ENCODE measurements around the gene GJB6. TPM values are rescaled to one million over a fixed set of nuclear protein-coding genes. Genes with fewer than 3 reads are reported as not detected.

Gene GJB6
- total RNA-seq, 1 donor: not detected

- H3K27me3 ChIP-seq (ENCODE audit: insufficient read depth, low read length): peaks cover 66% of the 10 kb centered on the region
- H3K79me2 ChIP-seq (ENCODE audit: insufficient read depth, low read length): no peaks in the 10 kb centered on the region
- H3K36me3 ChIP-seq (ENCODE audit: insufficient read depth, low read length): no peaks in the 10 kb centered on the region
- peak overlapping the region; percentile 61 for H3K4me3 ChIP-seq (ENCODE audit: insufficient read depth, low read length)
- H3K4me2 ChIP-seq (ENCODE audit: insufficient read depth, low read length): peak overlapping the region; percentile 45
- H2AFZ ChIP-seq (ENCODE audit: low read length): no peak overlapping the region
- no peak for TF ChIP-seq CTCF (IDR thresholded peaks at IDR 0.05; ENCODE audit: extremely low read depth, low read depth, low read length)
- peaks cover 18% of the 10 kb centered on the region for H3K4me1 ChIP-seq (ENCODE audit: insufficient read depth, low read length)
- H3K27ac ChIP-seq (ENCODE audit: low read depth, low read length): no peak overlapping the region
- H3K9me3 ChIP-seq (ENCODE audit: low read depth, low read length): no peaks in the 10 kb centered on the region
- H4K20me1 ChIP-seq (ENCODE audit: insufficient read depth, low read length): no peaks in the 10 kb centered on the region
- peak; percentile 83 for DNase-seq (ENCODE audit: insufficient read length, low spot score, missing footprints)
These were observed 38.8 kb downstream of the GJB6 start for GRCh38 chr13:20193162-20193906.

GRCh38 chr13:20192836-20193161 lies 39.3 kb downstream of the GJB6 start, which contains the start of gene GJB2:
TSS of gene GJB2 (minus strand) at chr13:20192938. CDS start at chr13:20189581, 3,357 bp downstream.
- H3K4me1 ChIP-seq (ENCODE audit: insufficient read depth, low read length): peaks cover 18% of the 10 kb centered on the region
- no peaks in the 10 kb centered on the region for H3K79me2 ChIP-seq (ENCODE audit: insufficient read depth, low read length)
- peak; percentile 82 for DNase-seq (ENCODE audit: insufficient read length, low spot score, missing footprints)
- H3K27me3 ChIP-seq (ENCODE audit: insufficient read depth, low read length): peaks cover 61% of the 10 kb centered on the region
- peak within 1 kb of the TSS; percentile 85 for H3K4me2 ChIP-seq (ENCODE audit: insufficient read depth, low read length)
- no peaks in the 10 kb centered on the region for H4K20me1 ChIP-seq (ENCODE audit: insufficient read depth, low read length)
- H3K9me3 ChIP-seq (ENCODE audit: low read depth, low read length): no peaks in the 10 kb centered on the region
- H3K4me3 ChIP-seq (ENCODE audit: insufficient read depth, low read length): peak within 1 kb of the TSS; percentile 61
- TF ChIP-seq CTCF (IDR thresholded peaks at IDR 0.05; ENCODE audit: extremely low read depth, low read depth, low read length): no peak
- H2AFZ ChIP-seq (ENCODE audit: low read length): no peak within 1 kb of the TSS
- no peak within 1 kb of the TSS for H3K27ac ChIP-seq (ENCODE audit: low read depth, low read length)
- H3K36me3 ChIP-seq (ENCODE audit: insufficient read depth, low read length): no peaks in the 10 kb centered on the region

GRCh38 chr13:20192158-20192835 lies 39.8 kb downstream of the GJB6 start:
- no peaks in the 10 kb centered on the region for H3K36me3 ChIP-seq (ENCODE audit: insufficient read depth, low read length)
- no peaks in the 10 kb centered on the region for H3K9me3 ChIP-seq (ENCODE audit: low read depth, low read length)
- peak; percentile 85 for DNase-seq (ENCODE audit: insufficient read length, low spot score, missing footprints)
- peak overlapping the region; percentile 85 for H3K4me2 ChIP-seq (ENCODE audit: insufficient read depth, low read length)
- no peaks in the 10 kb centered on the region for H4K20me1 ChIP-seq (ENCODE audit: insufficient read depth, low read length)
- H2AFZ ChIP-seq (ENCODE audit: low read length): no peak overlapping the region
- no peak overlapping the region for H3K27ac ChIP-seq (ENCODE audit: low read depth, low read length)
- no peaks in the 10 kb centered on the region for H3K79me2 ChIP-seq (ENCODE audit: insufficient read depth, low read length)
- H3K27me3 ChIP-seq (ENCODE audit: insufficient read depth, low read length): peaks cover 58% of the 10 kb centered on the region
- H3K4me1 ChIP-seq (ENCODE audit: insufficient read depth, low read length): peaks cover 18% of the 10 kb centered on the region
- peak overlapping the region; percentile 61 for H3K4me3 ChIP-seq (ENCODE audit: insufficient read depth, low read length)
- TF ChIP-seq CTCF (IDR thresholded peaks at IDR 0.05; ENCODE audit: extremely low read depth, low read depth, low read length): no peak
